Thyroid gland (tissue), 4 donors: ENCODE data around the gene DST. TPM values are rescaled to one million over a fixed set of nuclear protein-coding genes. Genes with fewer than 3 reads are reported as not detected.
A peak's percentile ranks its signal among the peaks of the same experiment; 100 is the strongest.

Source experiments
- DNase-seq, 2 donors: peaks; one replicate each; pipeline ENCODE4 v3.0.0-alpha.2; 2019
- H3K27ac ChIP-seq, 3 donors: fragments of 200-600 bp; sonication (generic); 1 replicate in 2 of 3; 2 replicates in 1 of 3; pipeline ENCODE4 v1.5.1; 2016 to 2019; ENCODE audit warnings: mild to moderate bottlenecking in 1 of 3, moderate library complexity in 1 of 3
- H3K27me3 ChIP-seq: fragments of 200-600 bp; sonication (generic); one replicate; pipeline ENCODE4 v1.5.1; 2019
- H3K36me3 ChIP-seq, 2 donors: fragments of 200-600 bp; sonication (generic); one replicate each; pipeline ENCODE4 v1.5.1; 2016 to 2019
- H3K4me1 ChIP-seq, 2 donors: fragments of 200-600 bp; sonication (generic); one replicate each; pipeline ENCODE4 v1.5.1; 2017 to 2019
- H3K4me3 ChIP-seq, 3 donors: fragments of 200-600 bp; sonication (generic); replicated peaks in 1 of 3; 1 replicate in 2 of 3; 2 replicates in 1 of 3; pipeline ENCODE4 v1.5.1; 2016; ENCODE audit warnings: mild to moderate bottlenecking in 1 of 3
- H3K9me3 ChIP-seq: fragments of 200-600 bp; sonication (generic); one replicate; pipeline ENCODE4 v1.5.1; 2017
- POLR2A ChIP-seq, 2 donors: fragments of 450-650 bp; IDR thresholded peaks; one replicate each; pipeline ENCODE4 v1.6.1; 2017; ENCODE audit warnings: antibody characterized with exemption in 2 of 2, mild to moderate bottlenecking in 2 of 2, moderate library complexity in 1 of 2
- WGBS, 2 donors: methylation state at CpG; one replicate each; pipeline ENCODE4 v1.1.5; 2017; 5-methylcytosine and 5-hydroxymethylcytosine counted together
- intact Hi-C: fragments of 100-400 bp; cut with DNase I; formaldehyde crosslinking; loops from one replicate; pipeline ENCODE4 v1.15.1; 2023
- total RNA-seq, 4 donors: library from RNA; depleted of rRNA; stranded (reverse); fragments of >200 nt; gene quantifications; one replicate each; pipeline ENCODE4 v1.2.3, GENCODE V29; 2016
- TF ChIP-seq, protein P1 (sequence below), 6 experiments: fragments of 200-600 bp in 3 of 6; fragments of 450-650 bp in 3 of 6; sonication (generic) in 3 of 6; IDR thresholded peaks; one replicate each; pipeline ENCODE4 v1.5.1; 2016 to 2019; ENCODE audit warnings: antibody characterized with exemption in 6 of 6, mild to moderate bottlenecking in 2 of 6, inconsistent platforms in 1 of 6, moderate library complexity in 1 of 6

DST gene
- total RNA-seq, 4 donors from 2014 or later = 99.8 to 169 (median 149) TPM

DNA sequence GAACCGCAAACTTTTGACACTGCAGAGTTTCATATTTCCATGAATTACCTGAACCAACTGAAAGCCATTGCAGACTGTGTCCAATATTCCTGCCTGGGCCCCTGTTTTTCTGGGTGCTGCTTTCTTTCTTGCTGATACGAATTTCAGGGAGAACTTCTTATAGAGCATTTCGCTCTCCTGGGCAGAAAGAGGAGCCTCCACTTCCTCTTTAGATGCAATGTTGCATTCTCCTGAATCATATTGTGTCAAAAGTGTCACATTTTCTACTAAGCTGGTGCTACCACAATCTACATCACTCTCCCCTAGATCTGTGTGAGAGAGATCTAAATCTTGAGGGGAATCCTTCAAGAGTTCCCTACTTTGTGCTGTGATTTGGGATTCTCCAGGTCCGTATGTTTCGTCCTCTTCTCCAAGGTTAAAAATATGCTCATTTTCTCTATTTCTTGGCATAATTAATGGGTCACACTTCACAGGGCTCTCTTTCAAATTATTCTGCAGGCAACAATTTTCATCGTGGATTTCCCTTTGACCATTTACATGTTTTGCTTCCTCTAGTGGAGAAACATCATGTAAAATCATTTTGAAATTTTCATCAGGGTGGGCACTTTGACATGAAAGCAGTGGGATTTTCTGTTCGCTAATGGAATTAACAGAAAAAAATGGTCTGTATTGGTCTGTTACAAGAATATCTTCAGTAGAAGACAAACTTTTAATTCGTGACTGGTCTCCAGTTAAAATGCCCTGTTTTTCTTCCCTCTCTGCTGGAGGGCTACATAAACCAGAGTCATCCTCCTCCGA is 102.3 kb downstream of the DST start:
- intact Hi-C loops = no loop called here
- no peaks in the 10 kb centered on the region for H3K36me3 ChIP-seq
- H3K4me1 ChIP-seq = peaks cover 23 to 37% of the 10 kb centered on the region in 2 donors
- H3K27me3 ChIP-seq = no peaks in the 10 kb centered on the region
- no peak for DNase-seq
- no peak for TF ChIP-seq POLR2A (IDR thresholded peaks at IDR 0.05)
- TF ChIP-seq, protein P1, sequence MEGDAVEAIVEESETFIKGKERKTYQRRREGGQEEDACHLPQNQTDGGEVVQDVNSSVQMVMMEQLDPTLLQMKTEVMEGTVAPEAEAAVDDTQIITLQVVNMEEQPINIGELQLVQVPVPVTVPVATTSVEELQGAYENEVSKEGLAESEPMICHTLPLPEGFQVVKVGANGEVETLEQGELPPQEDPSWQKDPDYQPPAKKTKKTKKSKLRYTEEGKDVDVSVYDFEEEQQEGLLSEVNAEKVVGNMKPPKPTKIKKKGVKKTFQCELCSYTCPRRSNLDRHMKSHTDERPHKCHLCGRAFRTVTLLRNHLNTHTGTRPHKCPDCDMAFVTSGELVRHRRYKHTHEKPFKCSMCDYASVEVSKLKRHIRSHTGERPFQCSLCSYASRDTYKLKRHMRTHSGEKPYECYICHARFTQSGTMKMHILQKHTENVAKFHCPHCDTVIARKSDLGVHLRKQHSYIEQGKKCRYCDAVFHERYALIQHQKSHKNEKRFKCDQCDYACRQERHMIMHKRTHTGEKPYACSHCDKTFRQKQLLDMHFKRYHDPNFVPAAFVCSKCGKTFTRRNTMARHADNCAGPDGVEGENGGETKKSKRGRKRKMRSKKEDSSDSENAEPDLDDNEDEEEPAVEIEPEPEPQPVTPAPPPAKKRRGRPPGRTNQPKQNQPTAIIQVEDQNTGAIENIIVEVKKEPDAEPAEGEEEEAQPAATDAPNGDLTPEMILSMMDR (IDR thresholded peaks at IDR 0.05) = no peak
- peak overlapping the region in 2 of 3 donors; percentile 3 to 35 for H3K4me3 ChIP-seq
- WGBS, 2 donors = 62 to 69% methylated on average over 9 of the region's 9 CpGs
- H3K9me3 ChIP-seq = no peaks in the 10 kb centered on the region
- peak overlapping the region; percentile 37 to 98 (median 97) for H3K27ac ChIP-seq

DNA sequence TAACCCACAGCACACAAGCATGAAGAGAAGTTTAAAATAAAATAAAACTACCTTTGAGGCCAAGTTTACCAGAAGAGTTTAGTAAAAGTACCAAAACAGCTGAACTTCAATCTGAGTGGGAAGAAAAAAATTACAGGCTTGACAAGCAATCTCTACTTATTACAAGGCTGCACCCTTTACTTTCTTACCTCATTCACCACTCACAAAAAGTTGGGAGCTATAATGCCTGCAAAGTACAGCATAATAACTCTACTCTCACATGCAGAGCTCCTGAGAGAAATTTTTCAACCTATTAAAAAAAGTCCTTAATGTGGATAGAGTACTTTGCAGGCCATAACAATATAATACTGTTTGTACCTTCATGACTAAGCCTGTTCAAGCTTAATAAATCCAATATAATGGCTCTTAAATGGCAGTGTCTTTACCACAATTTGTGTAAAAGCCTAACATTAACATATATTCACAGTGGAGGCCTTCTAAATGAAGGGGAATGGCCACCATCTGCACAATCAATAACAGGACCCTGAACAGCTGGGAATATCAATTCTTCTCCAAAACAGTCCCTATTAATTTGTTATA is 103.1 kb downstream of the DST start:
- H3K36me3 ChIP-seq = no peaks in the 10 kb centered on the region
- peak overlapping the region in 1 of 3 donors; percentile 35 for H3K4me3 ChIP-seq
- intact Hi-C loops = no loop called here
- no peaks in the 10 kb centered on the region for H3K27me3 ChIP-seq
- H3K27ac ChIP-seq = peak overlapping the region; percentile 15 to 98 (median 97)
- no peaks in the 10 kb centered on the region for H3K9me3 ChIP-seq
- peaks cover 23 to 37% of the 10 kb centered on the region in 2 donors for H3K4me1 ChIP-seq
- TF ChIP-seq, protein P1 (IDR thresholded peaks at IDR 0.05) = no peak
- no peak for TF ChIP-seq POLR2A (IDR thresholded peaks at IDR 0.05)
- DNase-seq = no peak

DNA sequence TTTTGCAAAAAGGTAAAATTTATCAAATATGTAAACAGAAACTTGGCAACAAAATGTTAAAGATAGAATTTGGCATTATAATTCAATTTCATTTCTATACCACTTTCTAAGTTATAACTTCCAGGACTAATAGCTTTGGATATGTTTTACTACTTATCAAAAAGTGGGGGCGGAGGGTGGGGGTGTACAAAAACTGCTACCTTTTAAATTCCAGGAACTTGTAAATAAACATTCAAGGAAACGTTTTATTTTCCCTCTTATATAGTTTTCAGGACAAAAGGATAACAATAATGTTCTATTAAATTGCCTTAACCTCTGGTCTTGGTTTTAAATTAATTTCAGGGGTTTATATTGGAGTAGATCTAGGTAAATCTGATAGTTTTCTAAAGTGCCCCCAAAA is 103.8 kb downstream of the DST start:
- Histone ChIP-seq H3K4me1 (peaks cover 23 to 37% of the 10 kb centered on the region in 2 donors), H3K4me3 (no peak overlapping the region), H3K9me3 (no peaks in the 10 kb centered on the region), H3K36me3 (no peaks in the 10 kb centered on the region), H3K27ac (peak overlapping the region; percentile 15 to 98 (median 33)), H3K27me3 (no peaks in the 10 kb centered on the region)
- intact Hi-C loops = no loop called here
- DNase-seq = no peak
- TF ChIP-seq POLR2A (IDR thresholded peaks at IDR 0.05) = no peak
- TF ChIP-seq, protein P1 (IDR thresholded peaks at IDR 0.05) = no peak
- WGBS, 2 donors = 58 to 64% methylated on average over 2 of the region's 2 CpGs

DNA sequence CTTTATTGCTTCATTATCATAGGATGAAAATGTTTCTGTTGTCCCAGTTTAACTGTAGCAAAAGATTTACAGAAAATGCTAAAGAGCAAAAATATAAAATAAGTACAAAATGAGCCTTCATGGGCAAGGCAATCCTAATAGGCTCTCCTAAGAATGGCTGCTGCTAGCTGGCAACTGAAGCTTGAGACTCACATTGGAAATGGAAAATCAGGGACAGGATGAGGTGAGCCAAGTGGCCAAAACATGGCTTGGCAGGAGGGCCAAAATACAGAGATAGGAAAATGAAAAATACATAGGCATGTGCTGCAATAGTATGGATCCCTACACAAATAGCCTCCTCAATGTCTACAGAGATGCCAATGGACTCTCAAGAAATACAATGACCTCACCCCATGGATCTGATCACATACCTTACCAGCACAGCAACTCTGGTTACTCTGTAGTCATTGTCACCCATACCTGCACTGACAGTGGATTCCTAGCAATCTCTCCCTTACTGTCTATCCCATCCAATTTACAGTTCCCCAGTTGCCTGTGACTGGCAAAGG is 105.4 kb downstream of the DST start:
- Histone ChIP-seq H3K4me1 (peaks cover 19 to 33% of the 10 kb centered on the region in 2 donors), H3K27ac (no peak overlapping the region), H3K27me3 (no peaks in the 10 kb centered on the region), H3K36me3 (no peaks in the 10 kb centered on the region), H3K4me3 (no peak overlapping the region), H3K9me3 (no peaks in the 10 kb centered on the region)
- DNase-seq = no peak
- intact Hi-C loops = no loop called here
- TF ChIP-seq, protein P1 (IDR thresholded peaks at IDR 0.05) = no peak
- TF ChIP-seq POLR2A (IDR thresholded peaks at IDR 0.05) = no peak

DNA sequence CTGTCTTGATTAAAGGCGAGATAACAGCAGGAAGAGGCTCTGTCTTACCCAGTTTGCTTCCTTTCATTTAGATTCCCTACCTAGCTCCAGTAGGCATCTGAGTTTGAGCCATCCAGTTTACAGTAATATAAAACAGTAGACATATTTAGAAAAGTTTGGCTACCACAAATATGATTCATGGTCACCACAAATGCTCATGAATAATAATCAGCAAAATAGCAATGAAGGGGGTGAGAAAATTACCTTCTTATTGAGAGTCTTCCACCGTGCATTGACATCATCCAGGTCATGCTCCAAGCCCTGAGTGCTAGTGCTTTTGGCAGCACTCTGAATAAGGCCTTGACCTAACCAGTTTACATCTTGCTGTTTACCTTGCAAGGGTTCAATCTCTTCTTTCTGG is 106.2 kb downstream of the DST start:
- Histone ChIP-seq H3K4me3 (no peak overlapping the region), H3K27ac (no peak overlapping the region), H3K9me3 (no peaks in the 10 kb centered on the region), H3K4me1 (peaks cover 15 to 33% of the 10 kb centered on the region in 2 donors), H3K36me3 (peaks cover 0 to 7% of the 10 kb centered on the region in 2 donors), H3K27me3 (no peaks in the 10 kb centered on the region)
- DNase-seq = no peak
- intact Hi-C loops = no loop called here
- WGBS, 2 donors = 88 to 92% methylated on average over 2 of the region's 2 CpGs
- no peak for TF ChIP-seq POLR2A (IDR thresholded peaks at IDR 0.05)
- TF ChIP-seq, protein P1 (IDR thresholded peaks at IDR 0.05) = no peak
